Bronchial epithelial cell (primary cell): ENCODE measurements around the gene CD7. TPM values are rescaled to one million over a fixed set of nuclear protein-coding genes. Genes with fewer than 3 reads are reported as not detected.
A peak's percentile ranks its signal among the peaks of the same experiment; 100 is the strongest.

Experiments
- DNase-seq: peaks from one replicate; pipeline ENCODE4 v3.0.0-alpha.2; 2010; ENCODE audit warnings: low read depth
- FAIRE-seq: peaks from 2 replicates; lab custom pipeline; 2011; peaks lifted over from hg19 to GRCh38; lab: Jason Lieb, UNC
- H3K27me3 ChIP-seq: 2 replicates; pipeline ENCODE4 v1.5.1; 2011; ENCODE audit warnings: low read length; ENCODE audit not compliant: control insufficient read depth, insufficient read depth
- H3K36me3 ChIP-seq: 2 replicates; pipeline ENCODE4 v1.5.1; 2011; ENCODE audit warnings: low read length; ENCODE audit not compliant: control insufficient read depth, insufficient read depth
- H3K4me3 ChIP-seq: 2 replicates; pipeline ENCODE4 v1.5.1; 2011; ENCODE audit warnings: mild to moderate bottlenecking, low read depth, low read length, control low read depth
- total RNA-seq: library from RNA; depleted of rRNA; stranded (reverse); fragments of >200 nt; gene quantifications from 2 replicates; pipeline ENCODE4 v1.2.1, GENCODE V29; 2014
- TF ChIP-seq, protein P1 (sequence below): IDR thresholded peaks from 2 replicates; pipeline ENCODE4 v1.5.1; 2011; ENCODE audit warnings: mild to moderate bottlenecking, moderate library complexity, low read length, control low read depth, inconsistent platforms; ENCODE audit not compliant: insufficient read depth, severe bottlenecking

Gene CD7
- total RNA-seq, 1 donor from 2014 or later = not detected

- DNase-seq = peak; percentile 96
- no peaks in the 10 kb centered on the region for H3K27me3 ChIP-seq
- peak overlapping the region; percentile 37 for H3K4me3 ChIP-seq
- no peaks in the 10 kb centered on the region for H3K36me3 ChIP-seq
- FAIRE-seq = no peak
- TF ChIP-seq, protein P1, sequence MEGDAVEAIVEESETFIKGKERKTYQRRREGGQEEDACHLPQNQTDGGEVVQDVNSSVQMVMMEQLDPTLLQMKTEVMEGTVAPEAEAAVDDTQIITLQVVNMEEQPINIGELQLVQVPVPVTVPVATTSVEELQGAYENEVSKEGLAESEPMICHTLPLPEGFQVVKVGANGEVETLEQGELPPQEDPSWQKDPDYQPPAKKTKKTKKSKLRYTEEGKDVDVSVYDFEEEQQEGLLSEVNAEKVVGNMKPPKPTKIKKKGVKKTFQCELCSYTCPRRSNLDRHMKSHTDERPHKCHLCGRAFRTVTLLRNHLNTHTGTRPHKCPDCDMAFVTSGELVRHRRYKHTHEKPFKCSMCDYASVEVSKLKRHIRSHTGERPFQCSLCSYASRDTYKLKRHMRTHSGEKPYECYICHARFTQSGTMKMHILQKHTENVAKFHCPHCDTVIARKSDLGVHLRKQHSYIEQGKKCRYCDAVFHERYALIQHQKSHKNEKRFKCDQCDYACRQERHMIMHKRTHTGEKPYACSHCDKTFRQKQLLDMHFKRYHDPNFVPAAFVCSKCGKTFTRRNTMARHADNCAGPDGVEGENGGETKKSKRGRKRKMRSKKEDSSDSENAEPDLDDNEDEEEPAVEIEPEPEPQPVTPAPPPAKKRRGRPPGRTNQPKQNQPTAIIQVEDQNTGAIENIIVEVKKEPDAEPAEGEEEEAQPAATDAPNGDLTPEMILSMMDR = no peak
These were observed 19.5 kb downstream of the CD7 start for GRCh38 chr17:82297714-82298537.

DNA sequence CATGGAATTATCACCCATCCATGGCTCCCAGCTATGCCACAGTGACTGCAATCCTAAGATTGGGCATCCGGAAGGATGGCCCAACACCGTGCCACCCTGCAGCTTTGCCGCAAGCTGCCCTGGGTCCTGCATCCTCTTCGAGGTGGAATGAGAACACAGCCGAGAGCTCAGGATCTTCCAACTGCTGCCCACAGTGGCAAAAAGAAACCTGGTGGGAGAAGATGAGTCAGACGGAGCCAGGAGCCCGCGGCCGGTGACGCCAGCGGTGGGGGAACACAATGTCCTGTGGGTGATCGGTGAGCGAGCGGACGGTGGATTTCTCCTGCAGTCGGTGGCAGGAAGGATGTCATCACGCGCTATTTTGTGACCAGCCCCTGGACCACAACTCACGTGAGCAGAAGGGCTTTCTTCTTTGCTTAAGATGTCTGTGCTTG lies 20.1 kb downstream of the CD7 start:
- H3K27me3 ChIP-seq = no peaks in the 10 kb centered on the region
- peak overlapping the region; percentile 17 for H3K4me3 ChIP-seq
- H3K36me3 ChIP-seq = no peaks in the 10 kb centered on the region
- DNase-seq (peak; percentile 79), FAIRE-seq (no peak)
- TF ChIP-seq, protein P1 = no peak

DNA sequence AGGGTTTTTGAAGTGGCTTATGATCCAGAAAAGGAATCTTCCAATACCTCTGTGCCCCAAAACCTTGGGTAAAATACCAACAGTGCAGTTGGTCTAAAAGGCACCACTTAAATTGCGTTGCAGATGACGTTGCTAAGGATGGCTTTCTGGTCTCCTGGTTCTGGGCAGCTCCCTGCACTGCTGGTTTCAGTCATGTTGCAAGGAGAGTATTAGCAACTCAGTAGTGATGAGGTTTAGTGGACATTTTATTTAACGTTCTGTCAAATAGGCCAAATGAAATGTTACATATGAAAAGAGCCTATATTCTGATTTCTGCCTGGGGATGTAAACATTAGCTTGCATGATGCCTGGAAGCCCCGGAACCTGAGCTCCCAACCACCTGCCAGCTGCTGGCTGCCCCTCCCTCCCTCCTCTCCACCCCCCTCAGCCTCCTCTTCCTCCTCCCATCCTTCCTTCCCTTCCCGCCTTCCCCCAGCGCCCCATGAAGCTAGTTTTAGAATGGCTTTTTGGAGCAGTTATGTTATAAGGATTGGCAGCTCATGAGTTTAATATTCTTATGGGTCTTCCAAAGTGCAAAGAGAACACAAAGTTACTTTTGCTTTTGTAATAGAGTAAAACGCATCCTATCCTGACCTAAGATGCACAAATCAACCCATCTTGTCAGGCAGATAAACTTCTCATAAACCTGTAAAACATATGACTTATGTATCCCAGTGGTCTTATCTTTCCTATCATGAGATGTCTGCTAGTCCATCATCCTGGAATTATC lies 20.7 kb downstream of the CD7 start:
- FAIRE-seq = no peak
- H3K36me3 ChIP-seq = no peaks in the 10 kb centered on the region
- no peak for DNase-seq
- H3K4me3 ChIP-seq = peak overlapping the region; percentile 17
- no peaks in the 10 kb centered on the region for H3K27me3 ChIP-seq
- TF ChIP-seq, protein P1 = no peak

DNA sequence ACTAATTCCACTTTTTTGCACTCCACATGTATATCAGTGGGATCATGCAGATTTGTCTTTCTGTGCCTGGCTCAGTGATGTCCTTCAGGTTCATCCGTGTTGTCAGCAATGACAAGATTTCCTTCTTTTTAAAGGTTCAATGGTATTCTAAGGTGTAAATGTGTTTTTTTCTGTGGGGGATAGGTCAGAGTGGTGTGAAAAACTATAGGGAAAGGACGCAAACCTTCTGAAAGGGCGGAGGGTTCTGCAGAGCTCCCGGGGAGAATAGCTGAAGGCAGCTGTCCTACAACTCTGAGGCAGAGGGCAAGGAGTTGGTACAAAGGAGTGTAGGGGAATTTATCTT lies 22.0 kb downstream of the CD7 start:
- Histone ChIP-seq H3K4me3 (no peak overlapping the region), H3K36me3 (no peaks in the 10 kb centered on the region), H3K27me3 (no peaks in the 10 kb centered on the region)
- FAIRE-seq (no peak), DNase-seq (no peak)
- TF ChIP-seq, protein P1 = no peak

- Histone ChIP-seq H3K36me3 (no peaks in the 10 kb centered on the region), H3K4me3 (peak overlapping the region; percentile 36)
- no peak for FAIRE-seq
These were observed 23.2 kb downstream of the CD7 start for GRCh38 chr17:82294064-82294773.

More at GRCh38 chr17:82294064-82294773, 23.2 kb downstream of the CD7 start:
- TF ChIP-seq, protein P1 = no peak
- peak; percentile 48 for DNase-seq
- H3K27me3 ChIP-seq = no peaks in the 10 kb centered on the region
